NB4 (cell line): ENCODE data around the gene GLI3.

Experiments
- DNase-seq: peaks from one replicate; pipeline ENCODE4 v3.0.0; 2010; ENCODE audit warnings: low read depth
- H3K4me3 ChIP-seq: one replicate; pipeline ENCODE4 v1.5.1; 2011; ENCODE audit warnings: mild to moderate bottlenecking, low read depth, low read length, moderate library complexity
- CTCF ChIP-seq: IDR thresholded peaks from one replicate; pipeline ENCODE4 v1.5.1; 2012; ENCODE audit warnings: low read depth, low read length
- MAX ChIP-seq: IDR thresholded peaks from 2 replicates; pipeline ENCODE4 v1.6.1; 2011; ENCODE audit warnings: low read depth, low read length
- MYC ChIP-seq: IDR thresholded peaks from 2 replicates; pipeline ENCODE4 v1.6.1; 2011; ENCODE audit warnings: low read depth, low read length
- POLR2A ChIP-seq: IDR thresholded peaks from 2 replicates; pipeline ENCODE4 v1.6.1; 2011; ENCODE audit warnings: mild to moderate bottlenecking; ENCODE audit not compliant: insufficient read length; ENCODE audit errors: extremely low read depth

The GLI3 gene

GRCh38 chr7:42020061-42020460 lies 216.9 kb downstream of the GLI3 start:
- TF ChIP-seq MYC = no peak
- no peak for TF ChIP-seq MAX
- TF ChIP-seq CTCF = no peak
- TF ChIP-seq POLR2A = no peak
- H3K4me3 ChIP-seq = no peak overlapping the region
- DNase-seq = no peak

DNA sequence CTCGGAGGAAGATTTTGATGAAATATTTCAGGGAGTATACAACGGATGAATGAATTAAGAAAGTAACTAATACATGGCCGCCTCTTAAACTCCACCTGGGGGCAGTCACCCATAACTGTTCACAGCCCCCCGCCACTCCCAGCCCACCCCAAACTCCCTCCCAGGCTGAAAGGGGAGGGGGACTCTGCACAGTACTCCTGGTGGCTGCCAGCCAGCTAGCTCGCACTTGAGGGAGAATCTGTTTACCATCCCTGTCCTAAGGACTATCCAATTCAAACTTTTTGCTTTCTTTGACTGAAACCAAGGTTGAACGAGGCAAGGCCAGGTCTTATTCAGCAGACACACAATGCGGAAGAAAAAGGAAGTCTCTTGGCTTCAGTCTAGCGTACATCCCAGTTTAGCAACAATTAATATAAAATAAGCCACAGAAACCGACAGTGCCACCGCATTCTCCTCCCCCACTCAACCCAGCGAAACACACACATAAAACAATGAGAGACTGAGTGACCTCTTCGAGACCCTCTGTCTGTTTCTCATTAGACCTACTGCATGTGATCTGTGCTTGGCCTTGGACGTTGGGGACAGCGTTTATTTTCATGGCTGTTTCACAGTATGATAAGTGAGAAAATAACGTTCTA lies 219.5 kb downstream of the GLI3 start:
- no peak for TF ChIP-seq MYC
- no peak for TF ChIP-seq POLR2A
- no peak for TF ChIP-seq MAX
- TF ChIP-seq CTCF = no peak
- DNase-seq = peak; percentile 73
- no peak overlapping the region for H3K4me3 ChIP-seq

- no peak for TF ChIP-seq MAX
- TF ChIP-seq CTCF = no peak
- TF ChIP-seq MYC = no peak
- TF ChIP-seq POLR2A = no peak
- no peak for DNase-seq
- no peak overlapping the region for H3K4me3 ChIP-seq
These were observed 220.5 kb downstream of the GLI3 start for GRCh38 chr7:42016517-42016916.

- no peak for TF ChIP-seq MAX
- TF ChIP-seq CTCF = peak; percentile 97
- no peak for TF ChIP-seq MYC
- DNase-seq = peak; percentile 78
- H3K4me3 ChIP-seq = no peak overlapping the region
These were observed 222.1 kb downstream of the GLI3 start for GRCh38 chr7:42014625-42015618.

GRCh38 chr7:42012786-42013360 lies 224.1 kb downstream of the GLI3 start:
- no peak overlapping the region for H3K4me3 ChIP-seq
- no peak for TF ChIP-seq CTCF
- DNase-seq = no peak
